GM19193 (cell line): ENCODE results near the gene TTC31.
A peak's percentile ranks its signal among the peaks of the same experiment; 100 is the strongest.

Experiments used
- POLR2A ChIP-seq: IDR thresholded peaks from 4 replicates; pipeline ENCODE4 v1.6.1; 2011; ENCODE audit not compliant: insufficient read depth, insufficient read length; ENCODE audit errors: extremely low read depth

TTC31 gene

DNA sequence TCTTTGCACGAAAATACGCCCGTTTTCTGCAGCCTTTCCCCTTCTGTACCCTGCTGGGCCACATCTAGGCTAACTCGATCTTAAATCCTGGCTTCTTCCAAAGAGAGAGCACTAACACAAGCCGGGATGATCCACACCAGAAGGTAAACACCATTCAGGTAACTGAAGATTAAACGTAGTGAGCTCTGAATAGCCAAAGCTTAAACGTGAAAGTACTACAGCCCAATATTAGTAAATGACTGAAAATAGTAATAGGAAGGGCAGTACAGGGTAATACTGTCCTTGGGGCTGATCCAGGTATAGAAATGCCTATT, 10.0 kb upstream of the TTC31 start:
- TF ChIP-seq POLR2A, result no peak

DNA sequence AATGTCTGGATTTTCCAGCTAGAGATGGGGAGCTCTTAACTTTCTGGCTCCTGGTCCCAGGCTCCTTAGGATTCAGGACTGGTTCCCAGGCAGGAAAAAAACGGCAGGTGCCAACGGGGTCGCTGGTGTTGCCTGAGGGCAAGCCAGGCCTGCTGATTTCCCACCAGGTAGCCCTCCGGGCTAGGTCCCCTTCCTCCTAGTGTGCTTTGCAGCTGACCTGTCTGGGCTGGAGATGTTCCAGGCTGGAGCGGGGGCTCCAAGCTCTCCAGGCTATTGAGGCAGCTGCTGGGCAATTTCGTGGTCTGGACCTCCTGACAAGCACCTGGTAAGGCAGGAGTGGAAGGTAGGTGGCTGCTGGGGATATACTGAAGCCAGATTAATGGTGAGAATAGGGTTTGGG, 8.4 kb upstream of the TTC31 start:
- no peak for TF ChIP-seq POLR2A

DNA sequence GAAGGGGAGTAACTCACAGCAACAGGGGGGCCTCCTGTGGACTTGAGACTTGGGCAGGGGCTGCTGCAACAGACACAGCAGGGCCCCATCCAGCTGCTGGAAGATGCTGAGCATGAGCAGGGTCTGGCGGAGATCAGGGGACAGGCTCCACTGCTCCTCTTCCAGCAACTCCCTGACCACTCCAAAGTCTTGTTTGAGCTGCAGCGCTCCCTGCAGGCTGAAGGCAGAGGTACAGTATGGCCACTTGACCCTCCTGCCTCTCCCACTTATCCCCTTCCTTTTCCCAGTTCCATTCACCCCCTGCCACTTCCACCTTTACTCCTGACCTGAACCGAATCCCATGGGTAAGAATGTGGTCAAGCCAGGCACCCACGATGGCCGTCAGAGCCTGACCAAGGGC, 8.0 kb upstream of the TTC31 start:
- TF ChIP-seq POLR2A, result no peak

- no peak for TF ChIP-seq POLR2A
Observed at GRCh38 chr2:74481431-74481830, 1.4 kb upstream of the TTC31 start.

GRCh38 chr2:74481961-74482800, 700 bp upstream of the TTC31 start:
- TF ChIP-seq POLR2A, result no peak

DNA sequence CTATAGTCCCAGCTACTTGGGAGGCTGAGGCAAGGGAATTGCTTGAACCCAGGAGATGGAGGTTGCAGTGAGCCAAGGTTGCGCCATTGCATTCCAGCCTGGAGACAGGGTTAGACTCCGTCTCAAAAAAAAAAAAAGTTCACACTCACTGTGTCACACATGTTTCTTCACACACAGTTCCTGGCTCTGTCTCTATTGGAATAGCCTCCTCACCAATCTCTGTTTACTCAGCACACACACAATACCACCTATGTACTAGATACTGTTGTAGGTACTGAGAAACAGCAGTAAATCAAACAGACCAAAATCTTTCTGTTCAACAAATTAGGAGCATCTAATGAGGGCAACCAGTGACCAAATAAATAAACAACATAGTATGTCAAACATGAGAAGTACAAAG, 3.3 kb downstream of the TTC31 start:
- no peak for TF ChIP-seq POLR2A

DNA sequence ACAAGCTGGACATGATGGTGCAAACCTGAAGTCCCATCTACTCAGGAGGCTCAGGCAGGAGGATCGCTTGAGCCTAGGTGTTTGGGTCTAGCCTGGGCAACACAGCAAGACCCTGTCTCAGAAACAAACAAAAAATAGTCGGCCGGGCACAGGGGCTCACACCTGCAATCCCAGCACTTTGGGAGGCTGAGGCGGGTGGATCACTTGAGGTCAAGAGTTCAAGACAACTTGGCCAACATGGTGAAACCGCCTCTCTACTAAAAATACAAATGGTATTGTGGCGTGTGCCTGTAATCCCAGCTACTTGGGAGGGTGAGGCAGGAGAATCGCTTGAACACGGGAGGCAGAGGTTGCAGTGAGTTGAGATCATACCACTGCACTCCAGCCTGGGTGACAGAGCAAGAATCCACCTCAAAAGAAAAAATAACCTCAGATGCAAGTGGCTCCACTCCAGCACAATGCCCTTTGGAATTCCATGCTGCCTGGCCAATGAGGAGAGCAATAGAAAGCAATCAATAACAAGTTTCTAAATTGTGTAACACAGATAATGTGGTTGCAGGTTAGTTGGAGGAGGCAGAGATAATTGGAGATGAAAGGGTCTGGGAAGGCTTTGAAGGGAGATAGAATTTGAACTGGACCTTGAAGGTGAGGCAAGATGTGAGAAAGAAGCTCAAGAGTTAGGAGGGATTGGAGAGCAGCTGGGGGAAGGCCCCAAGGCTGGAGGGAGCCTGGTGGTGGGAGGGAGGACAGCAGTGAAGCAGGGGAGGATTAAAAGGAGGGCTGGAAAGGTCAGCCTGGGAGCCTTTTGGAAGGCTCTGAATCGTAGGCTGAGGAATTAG, 6.0 kb downstream of the TTC31 start:
- TF ChIP-seq POLR2A, result no peak

- no peak for TF ChIP-seq POLR2A
Observed at GRCh38 chr2:74489906-74490305, 7.0 kb downstream of the TTC31 start.

DNA sequence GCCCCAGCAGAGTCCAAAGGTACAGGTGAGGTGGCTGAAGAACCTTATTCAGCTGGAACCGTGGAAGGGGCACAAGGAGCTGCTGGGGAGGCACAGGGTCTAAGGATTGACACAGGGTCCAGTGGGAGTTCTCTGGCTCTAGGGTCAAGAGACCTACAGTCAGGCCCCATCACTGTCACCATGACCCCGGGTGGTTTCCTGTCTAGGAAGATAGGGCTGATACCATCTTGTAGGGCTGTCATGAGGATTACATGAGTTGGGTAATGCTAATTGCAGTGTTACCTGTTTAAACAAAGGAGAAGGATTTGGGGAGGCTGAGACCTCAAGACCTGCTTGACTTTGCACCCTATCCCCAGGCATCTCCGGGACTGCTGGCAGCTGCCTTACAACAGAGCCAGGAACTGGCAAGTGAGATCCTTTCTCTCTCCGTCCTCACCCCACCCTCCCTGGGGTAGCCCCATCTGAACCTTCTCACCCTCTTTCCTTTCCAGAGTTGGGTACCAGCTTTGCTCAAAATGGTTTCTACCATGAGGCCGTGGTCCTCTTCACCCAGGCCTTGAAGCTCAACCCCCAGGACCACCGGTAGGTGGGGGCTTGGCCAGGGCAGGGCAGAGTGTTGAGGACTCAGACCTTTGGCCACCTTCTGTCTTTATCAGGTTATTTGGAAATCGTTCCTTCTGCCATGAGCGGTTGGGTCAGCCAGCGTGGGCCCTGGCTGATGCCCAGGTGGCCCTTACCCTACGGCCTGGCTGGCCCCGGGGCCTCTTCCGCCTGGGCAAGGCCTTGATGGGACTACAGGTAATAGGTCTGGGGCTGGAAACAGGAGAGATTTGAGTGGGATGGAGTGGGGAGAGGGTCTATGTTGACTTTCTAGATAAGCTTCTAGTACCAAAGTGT, 9.0 kb downstream of the TTC31 start:
- TF ChIP-seq POLR2A, result no peak

GRCh38 chr2:74493546-74493945, 10.7 kb downstream of the TTC31 start:
- no peak for TF ChIP-seq POLR2A

DNA sequence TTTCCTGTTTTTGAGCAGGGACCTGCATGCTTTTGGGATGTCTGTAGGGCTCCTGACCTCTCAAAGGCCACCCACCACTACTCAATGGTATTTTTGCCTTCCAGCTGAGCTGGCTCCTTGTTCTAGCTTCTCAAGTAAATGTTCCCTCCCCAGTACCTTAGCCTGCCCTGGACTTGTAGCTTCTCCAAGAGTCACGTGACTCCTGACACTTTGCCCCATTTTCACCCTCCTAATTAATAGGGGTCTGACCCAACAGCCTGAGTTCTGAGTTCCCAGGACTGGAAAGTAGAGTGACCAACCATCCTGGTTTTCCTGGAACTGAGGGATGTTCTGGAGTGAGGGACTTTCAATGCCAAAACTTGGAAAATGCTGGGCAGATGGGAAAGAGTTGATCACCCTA, 12.6 kb downstream of the TTC31 start:
- no peak for TF ChIP-seq POLR2A

- TF ChIP-seq POLR2A, result no peak
Observed at GRCh38 chr2:74496997-74497776, 14.3 kb downstream of the TTC31 start.

- TF ChIP-seq POLR2A, result peak; percentile 51
Observed at GRCh38 chr2:74497777-74498499, 15.1 kb downstream of the TTC31 start.

DNA sequence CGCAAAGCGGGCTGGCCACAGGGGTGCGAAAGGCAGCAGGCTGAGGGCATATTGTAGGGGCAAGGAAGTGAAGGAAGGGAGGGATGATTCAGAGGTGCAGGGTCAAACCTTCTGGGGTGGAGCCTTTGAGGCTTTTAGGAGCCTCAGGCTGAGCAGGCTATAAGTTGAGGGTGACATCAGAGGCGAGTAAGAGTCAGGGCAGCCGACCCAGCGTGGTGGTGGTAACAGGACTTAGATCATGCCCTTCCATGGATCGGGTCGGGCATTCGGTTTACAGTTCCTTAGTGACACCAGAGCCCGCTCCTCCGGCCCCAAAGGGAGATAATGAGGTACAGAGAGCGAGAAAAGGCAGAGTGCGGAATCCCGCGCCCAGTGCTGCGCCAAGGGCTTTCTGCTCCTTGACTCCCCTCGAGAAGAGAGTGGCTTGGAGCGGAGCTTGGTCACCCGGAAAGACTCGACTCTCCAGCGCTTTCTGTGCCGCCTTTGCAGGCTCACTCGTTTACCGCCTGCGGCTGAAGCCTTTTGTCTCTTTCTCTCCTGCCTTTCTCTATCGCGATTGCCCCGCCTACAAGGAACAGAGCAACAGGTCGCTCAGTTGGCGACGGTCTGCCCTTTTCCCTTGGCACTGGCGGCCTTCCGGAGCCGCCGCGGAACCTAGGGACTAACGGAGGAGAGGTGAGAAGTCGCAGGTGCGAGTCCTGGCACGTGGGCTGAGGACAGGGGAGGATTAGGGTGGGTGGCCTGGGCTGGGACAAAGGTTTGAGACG, 15.8 kb downstream of the TTC31 start:
- TF ChIP-seq POLR2A, result no peak
